ENCODE data around the gene SLIT1. TPM values are rescaled to one million over a fixed set of nuclear protein-coding genes. Genes with fewer than 3 reads are reported as not detected.
A peak's percentile ranks its signal among the peaks of the same experiment; 100 is the strongest.

Gene SLIT1
- total RNA-seq, 1 donor from 2014 or later: 0.51 TPM

DNA sequence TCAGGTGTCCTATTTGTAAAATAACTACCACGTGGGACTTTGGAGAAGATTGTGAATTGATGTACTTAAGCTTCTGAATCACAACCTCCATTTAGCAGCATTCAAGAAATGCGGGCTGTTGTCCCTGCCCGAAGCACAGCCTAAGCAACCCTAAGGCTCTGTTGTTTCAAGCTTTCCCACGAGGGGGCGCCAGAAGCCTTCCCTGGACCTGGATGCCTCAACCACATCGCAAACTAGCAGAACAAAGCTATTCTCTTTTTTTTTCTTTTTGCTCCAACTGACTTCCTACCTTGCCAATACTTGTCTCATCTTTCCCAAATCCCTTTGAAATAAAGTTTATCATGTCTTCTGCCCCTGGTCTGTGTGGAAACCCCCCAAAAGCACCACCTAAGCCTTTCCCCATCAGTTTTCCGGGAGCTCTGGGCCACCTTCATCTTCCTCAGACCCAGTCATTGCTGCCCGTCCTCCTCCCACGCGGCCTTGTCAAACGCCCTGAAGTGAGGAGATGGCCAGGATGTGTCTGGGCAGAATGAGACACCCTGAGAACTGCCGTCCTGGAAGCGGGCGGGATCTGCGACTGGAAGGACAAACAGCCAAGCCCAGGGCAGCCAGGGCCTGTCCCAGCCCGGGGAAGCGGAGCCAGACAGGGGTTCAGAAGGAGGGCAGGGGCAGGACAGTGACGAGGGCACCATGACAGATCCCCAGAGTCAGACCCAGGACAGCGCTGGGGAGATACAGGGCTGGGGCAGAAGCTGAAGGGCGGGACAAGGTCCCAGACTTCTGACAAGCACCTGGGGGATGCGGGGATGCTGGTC, 112.7 kb downstream of the SLIT1 start:
- intact Hi-C loops (cut with micrococcal nuclease): loop anchor here (1.0 to 5.0 kb wide), 3 partner anchors 137 to 289 kb away; no protein-coding TSS in a partner anchor
- Mint-ChIP-seq H3K27me3 (peaks cover 42% of the 10 kb centered on the region), H3K9me3 (no peaks in the 10 kb centered on the region), H3K4me1 (no peaks in the 10 kb centered on the region), H3K36me3 (ENCODE audit: low read depth) (no peaks in the 10 kb centered on the region), H3K27ac (no peak overlapping the region), H3K4me3 (no peak overlapping the region)
- POLR2A ChIA-PET: interaction anchor here (0.5 to 1.0 kb wide), 2 partner anchors 137 to 145 kb away, joined by 4 to 5 read pairs; no protein-coding TSS in a partner anchor
- ATAC-seq (ENCODE audit: low read depth): peak; percentile 76
- CTCF ChIA-PET: interaction anchor here (0.7 to 7.8 kb wide), 24 partner anchors 8 to 433 kb away, joined by 3 to 234 read pairs (median 4); no protein-coding TSS in a partner anchor
- peak; percentile 69 for DNase-seq
- TF ChIP-seq, protein P1, sequence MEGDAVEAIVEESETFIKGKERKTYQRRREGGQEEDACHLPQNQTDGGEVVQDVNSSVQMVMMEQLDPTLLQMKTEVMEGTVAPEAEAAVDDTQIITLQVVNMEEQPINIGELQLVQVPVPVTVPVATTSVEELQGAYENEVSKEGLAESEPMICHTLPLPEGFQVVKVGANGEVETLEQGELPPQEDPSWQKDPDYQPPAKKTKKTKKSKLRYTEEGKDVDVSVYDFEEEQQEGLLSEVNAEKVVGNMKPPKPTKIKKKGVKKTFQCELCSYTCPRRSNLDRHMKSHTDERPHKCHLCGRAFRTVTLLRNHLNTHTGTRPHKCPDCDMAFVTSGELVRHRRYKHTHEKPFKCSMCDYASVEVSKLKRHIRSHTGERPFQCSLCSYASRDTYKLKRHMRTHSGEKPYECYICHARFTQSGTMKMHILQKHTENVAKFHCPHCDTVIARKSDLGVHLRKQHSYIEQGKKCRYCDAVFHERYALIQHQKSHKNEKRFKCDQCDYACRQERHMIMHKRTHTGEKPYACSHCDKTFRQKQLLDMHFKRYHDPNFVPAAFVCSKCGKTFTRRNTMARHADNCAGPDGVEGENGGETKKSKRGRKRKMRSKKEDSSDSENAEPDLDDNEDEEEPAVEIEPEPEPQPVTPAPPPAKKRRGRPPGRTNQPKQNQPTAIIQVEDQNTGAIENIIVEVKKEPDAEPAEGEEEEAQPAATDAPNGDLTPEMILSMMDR (IDR thresholded peaks at IDR 0.05): no peak

GRCh38 chr10:97071496-97071895, 114.3 kb downstream of the SLIT1 start:
- H3K36me3 Mint-ChIP-seq (ENCODE audit: low read depth): no peaks in the 10 kb centered on the region
- no peaks in the 10 kb centered on the region for H3K4me1 Mint-ChIP-seq
- TF ChIP-seq, protein P1 (IDR thresholded peaks at IDR 0.05): no peak
- CTCF ChIA-PET: interaction anchor here (1.3 to 7.8 kb wide), 4 partner anchors 10 to 164 kb away, joined by 5 to 234 read pairs (median 18); no protein-coding TSS in a partner anchor
- H3K4me3 Mint-ChIP-seq: no peak overlapping the region
- H3K27me3 Mint-ChIP-seq: peaks cover 40% of the 10 kb centered on the region
- intact Hi-C loops (cut with micrococcal nuclease): loop anchor here (5.0 kb wide), 1 partner anchor 291 kb away; no protein-coding TSS in a partner anchor
- H3K9me3 Mint-ChIP-seq: no peaks in the 10 kb centered on the region
- no peak for ATAC-seq (ENCODE audit: low read depth)
- no peak overlapping the region for H3K27ac Mint-ChIP-seq
- no peak for DNase-seq
- POLR2A ChIA-PET: no interaction called here

DNA sequence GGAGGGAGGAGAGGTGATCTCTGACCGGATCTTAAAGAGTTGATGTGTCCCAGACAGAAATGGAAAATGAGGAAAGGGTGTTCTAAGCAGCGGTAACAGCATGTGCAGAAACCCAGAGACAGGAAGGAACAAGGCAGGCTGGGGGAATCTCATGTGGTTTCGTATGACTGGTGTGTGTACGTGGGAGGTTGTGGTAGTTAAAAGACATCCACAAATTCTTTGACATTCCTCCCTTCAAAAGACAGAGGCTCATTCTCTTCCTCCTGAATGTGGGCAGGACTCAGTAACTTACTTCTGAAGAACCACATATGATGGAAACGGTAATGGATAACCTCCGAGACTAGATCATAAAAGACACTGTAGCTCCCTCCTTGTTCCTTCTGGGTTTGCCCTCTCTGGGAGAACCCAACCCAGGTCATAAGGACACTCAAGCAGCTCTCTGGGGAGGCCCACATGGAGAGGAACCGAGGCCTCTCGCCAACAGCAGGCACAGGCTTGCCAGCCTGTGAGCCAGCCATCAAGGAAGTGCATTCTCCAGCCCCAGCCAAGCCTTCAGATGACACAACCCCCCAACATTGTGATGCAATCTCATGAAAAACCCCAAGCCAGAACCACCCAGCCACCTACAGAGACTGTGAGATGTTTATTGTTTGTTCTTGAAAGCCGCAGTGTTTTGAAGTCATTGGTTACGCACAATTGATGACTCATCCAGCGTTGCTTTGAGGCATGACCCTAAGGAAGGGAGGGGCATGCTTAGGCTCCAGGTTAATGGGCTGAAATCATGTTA, 116.0 kb downstream of the SLIT1 start:
- H3K36me3 Mint-ChIP-seq (ENCODE audit: low read depth): no peaks in the 10 kb centered on the region
- no peak for ATAC-seq (ENCODE audit: low read depth)
- H3K4me3 Mint-ChIP-seq: no peak overlapping the region
- POLR2A ChIA-PET: no interaction called here
- H3K4me1 Mint-ChIP-seq: no peaks in the 10 kb centered on the region
- intact Hi-C loops (cut with micrococcal nuclease): loop anchor here (5.0 kb wide), 1 partner anchor 293 kb away; no protein-coding TSS in a partner anchor
- TF ChIP-seq, protein P1 (IDR thresholded peaks at IDR 0.05): no peak
- H3K9me3 Mint-ChIP-seq: no peaks in the 10 kb centered on the region
- peaks cover 41% of the 10 kb centered on the region for H3K27me3 Mint-ChIP-seq
- no peak for DNase-seq
- CTCF ChIA-PET: interaction anchor here (1.4 to 7.8 kb wide), 2 partner anchors 140 to 166 kb away, joined by 3 to 234 read pairs; no protein-coding TSS in a partner anchor
- H3K27ac Mint-ChIP-seq: no peak overlapping the region

- TF ChIP-seq, protein P1 (IDR thresholded peaks at IDR 0.05): no peak
- no peaks in the 10 kb centered on the region for H3K9me3 Mint-ChIP-seq
- CTCF ChIA-PET: interaction anchor here (1.4 to 7.8 kb wide), 2 partner anchors 141 to 167 kb away, joined by 3 to 234 read pairs; no protein-coding TSS in a partner anchor
- intact Hi-C loops (cut with micrococcal nuclease): no loop called here
- H3K27ac Mint-ChIP-seq: no peak overlapping the region
- DNase-seq (no peak), ATAC-seq (ENCODE audit: low read depth) (no peak)
- peaks cover 41% of the 10 kb centered on the region for H3K27me3 Mint-ChIP-seq
- no peaks in the 10 kb centered on the region for H3K4me1 Mint-ChIP-seq
- POLR2A ChIA-PET: no interaction called here
- no peaks in the 10 kb centered on the region for H3K36me3 Mint-ChIP-seq (ENCODE audit: low read depth)
- H3K4me3 Mint-ChIP-seq: no peak overlapping the region
Observed at GRCh38 chr10:97069026-97069425, 116.7 kb downstream of the SLIT1 start.

All from activated B cell treated with CpG ODN at 0.5 μM for 24 hours (primary cell).